ENCODE results near the gene SMIM43.

DNA sequence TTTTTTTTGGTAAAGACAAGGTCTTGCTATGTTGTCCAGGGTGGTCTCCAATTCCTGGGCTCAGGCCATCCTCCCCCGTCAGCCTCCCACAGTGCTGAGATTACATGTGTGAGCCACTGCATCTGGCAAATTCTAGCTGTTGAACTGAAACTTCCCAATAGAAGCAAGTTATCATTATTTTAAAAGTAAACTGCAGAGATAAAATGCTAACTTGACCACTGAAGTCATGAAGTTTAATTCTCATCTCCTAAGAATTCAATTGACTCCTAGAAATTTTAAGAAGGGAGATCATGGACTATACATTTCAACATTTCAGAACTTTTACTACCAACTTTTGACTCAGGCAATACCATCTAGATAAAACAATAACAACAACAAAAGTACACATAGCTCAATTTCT lies 24.5 kb upstream of the SMIM43 start:
- TF ChIP-seq, protein P1, sequence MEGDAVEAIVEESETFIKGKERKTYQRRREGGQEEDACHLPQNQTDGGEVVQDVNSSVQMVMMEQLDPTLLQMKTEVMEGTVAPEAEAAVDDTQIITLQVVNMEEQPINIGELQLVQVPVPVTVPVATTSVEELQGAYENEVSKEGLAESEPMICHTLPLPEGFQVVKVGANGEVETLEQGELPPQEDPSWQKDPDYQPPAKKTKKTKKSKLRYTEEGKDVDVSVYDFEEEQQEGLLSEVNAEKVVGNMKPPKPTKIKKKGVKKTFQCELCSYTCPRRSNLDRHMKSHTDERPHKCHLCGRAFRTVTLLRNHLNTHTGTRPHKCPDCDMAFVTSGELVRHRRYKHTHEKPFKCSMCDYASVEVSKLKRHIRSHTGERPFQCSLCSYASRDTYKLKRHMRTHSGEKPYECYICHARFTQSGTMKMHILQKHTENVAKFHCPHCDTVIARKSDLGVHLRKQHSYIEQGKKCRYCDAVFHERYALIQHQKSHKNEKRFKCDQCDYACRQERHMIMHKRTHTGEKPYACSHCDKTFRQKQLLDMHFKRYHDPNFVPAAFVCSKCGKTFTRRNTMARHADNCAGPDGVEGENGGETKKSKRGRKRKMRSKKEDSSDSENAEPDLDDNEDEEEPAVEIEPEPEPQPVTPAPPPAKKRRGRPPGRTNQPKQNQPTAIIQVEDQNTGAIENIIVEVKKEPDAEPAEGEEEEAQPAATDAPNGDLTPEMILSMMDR (optimal IDR thresholded peaks at IDR 0.05 in 1 of 3, IDR thresholded peaks at IDR 0.05 in 1 of 3, conservative IDR thresholded peaks at IDR 0.05 in 1 of 3; ENCODE audit: extremely low read depth in 1 of 3, insufficient read depth in 2 of 3, low read length in 3 of 3): no peak
- TF ChIP-seq EZH2 (IDR thresholded peaks at IDR 0.05; ENCODE audit: low read length): no peak

Measured in keratinocyte (primary cell).